Uterus (tissue), 2 donors: ENCODE data around the gene SLC6A17.

Experiments
- POLR2A ChIP-seq, 2 donors: fragments of 450-650 bp; IDR thresholded peaks; one replicate each; pipeline ENCODE4 v1.6.1; 2016; ENCODE audit warnings: antibody characterized with exemption in 2 of 2, mild to moderate bottlenecking in 1 of 2, moderate library complexity in 1 of 2
- TF ChIP-seq, protein P1 (sequence below), 4 experiments: fragments of 200-600 bp in 2 of 4; fragments of 450-650 bp in 2 of 4; sonication (generic) in 2 of 4; IDR thresholded peaks; one replicate each; pipeline ENCODE4 v1.5.1; 2016 to 2019; ENCODE audit warnings: antibody characterized with exemption in 4 of 4, mild to moderate bottlenecking in 2 of 4, moderate library complexity in 1 of 4

DNA sequence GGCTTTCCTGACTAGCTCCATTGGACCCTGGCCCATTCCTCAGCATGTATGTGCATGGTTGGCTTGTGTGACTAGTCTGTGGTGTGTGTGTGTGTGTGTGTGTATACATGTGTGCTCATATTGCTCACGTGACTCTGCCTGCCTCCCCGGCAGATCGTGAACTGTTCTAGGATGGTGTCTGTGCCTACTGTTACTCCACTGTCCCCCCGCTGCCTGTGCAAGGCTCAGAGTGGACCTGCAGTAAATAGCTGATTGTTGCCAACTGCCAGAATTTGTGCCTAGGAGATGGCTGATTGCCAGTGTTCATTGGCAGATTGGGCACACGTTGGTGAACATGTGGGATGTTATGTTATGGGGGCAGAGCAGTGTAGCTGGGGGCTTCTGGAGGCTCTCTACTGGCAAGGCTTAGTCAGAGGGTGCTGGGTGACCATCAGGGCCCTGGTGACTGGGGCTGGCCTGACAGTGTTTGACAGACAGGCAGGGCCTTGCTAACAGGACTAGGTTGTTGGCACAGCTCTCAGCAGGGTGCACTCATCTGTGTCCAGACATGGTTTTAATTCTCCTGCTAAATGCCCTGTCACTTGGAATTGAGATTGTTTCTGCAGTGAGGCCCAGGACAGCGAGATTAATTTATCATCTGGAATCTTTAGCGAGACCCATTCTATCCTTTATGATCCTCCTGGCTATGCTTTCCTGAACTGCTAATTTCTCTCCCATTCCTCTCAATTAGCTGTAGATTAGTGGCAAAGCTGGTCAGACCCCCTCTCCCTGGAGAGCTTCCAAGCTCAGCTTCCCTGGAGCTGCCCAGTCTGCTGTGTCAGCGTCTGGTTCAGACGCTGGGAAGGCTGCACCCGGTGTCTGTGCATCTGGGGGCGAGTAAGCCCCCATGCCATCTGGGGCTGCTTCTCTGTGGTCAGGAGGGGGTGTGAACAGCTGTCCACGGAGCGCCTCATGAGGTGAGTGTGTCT, 20.8 kb downstream of the SLC6A17 start:
- TF ChIP-seq, protein P1, sequence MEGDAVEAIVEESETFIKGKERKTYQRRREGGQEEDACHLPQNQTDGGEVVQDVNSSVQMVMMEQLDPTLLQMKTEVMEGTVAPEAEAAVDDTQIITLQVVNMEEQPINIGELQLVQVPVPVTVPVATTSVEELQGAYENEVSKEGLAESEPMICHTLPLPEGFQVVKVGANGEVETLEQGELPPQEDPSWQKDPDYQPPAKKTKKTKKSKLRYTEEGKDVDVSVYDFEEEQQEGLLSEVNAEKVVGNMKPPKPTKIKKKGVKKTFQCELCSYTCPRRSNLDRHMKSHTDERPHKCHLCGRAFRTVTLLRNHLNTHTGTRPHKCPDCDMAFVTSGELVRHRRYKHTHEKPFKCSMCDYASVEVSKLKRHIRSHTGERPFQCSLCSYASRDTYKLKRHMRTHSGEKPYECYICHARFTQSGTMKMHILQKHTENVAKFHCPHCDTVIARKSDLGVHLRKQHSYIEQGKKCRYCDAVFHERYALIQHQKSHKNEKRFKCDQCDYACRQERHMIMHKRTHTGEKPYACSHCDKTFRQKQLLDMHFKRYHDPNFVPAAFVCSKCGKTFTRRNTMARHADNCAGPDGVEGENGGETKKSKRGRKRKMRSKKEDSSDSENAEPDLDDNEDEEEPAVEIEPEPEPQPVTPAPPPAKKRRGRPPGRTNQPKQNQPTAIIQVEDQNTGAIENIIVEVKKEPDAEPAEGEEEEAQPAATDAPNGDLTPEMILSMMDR (IDR thresholded peaks at IDR 0.05), result no peak
- no peak for TF ChIP-seq POLR2A (IDR thresholded peaks at IDR 0.05)
